Measurements from ENCODE around the gene PEX5.

DNA sequence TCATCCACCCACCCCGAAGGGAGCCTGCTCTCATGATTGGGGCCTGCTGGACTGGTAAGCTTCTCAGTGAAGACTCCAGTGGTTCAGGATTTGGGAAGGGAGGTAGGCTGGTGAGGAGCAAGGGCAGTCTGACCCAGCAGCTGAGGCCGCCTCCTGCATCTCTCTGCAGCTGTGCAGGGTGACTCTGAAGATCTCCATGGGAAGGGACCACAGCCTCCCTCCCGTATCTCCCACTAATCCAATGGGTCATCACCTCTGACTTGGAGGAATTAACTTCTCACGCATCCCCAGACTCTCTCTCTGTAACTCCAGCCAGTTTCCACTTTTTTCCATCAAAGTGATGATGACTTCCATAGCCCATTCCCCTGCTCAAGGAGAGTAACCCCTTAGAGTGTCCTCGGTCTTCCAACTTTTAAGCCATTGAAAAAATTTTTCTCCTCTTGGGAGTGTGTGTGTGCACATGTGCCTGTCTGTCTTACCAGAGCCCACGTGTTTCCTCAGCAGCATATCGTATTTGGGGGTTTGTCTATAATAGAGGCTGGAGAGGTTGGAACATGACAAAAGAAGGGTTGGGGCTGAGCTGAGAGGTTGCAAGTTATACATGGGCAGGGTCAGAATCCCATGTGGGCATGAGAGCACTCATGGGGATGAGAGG, 48.0 kb upstream of the PEX5 start:
- TF ChIP-seq, protein P1, sequence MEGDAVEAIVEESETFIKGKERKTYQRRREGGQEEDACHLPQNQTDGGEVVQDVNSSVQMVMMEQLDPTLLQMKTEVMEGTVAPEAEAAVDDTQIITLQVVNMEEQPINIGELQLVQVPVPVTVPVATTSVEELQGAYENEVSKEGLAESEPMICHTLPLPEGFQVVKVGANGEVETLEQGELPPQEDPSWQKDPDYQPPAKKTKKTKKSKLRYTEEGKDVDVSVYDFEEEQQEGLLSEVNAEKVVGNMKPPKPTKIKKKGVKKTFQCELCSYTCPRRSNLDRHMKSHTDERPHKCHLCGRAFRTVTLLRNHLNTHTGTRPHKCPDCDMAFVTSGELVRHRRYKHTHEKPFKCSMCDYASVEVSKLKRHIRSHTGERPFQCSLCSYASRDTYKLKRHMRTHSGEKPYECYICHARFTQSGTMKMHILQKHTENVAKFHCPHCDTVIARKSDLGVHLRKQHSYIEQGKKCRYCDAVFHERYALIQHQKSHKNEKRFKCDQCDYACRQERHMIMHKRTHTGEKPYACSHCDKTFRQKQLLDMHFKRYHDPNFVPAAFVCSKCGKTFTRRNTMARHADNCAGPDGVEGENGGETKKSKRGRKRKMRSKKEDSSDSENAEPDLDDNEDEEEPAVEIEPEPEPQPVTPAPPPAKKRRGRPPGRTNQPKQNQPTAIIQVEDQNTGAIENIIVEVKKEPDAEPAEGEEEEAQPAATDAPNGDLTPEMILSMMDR (IDR thresholded peaks at IDR 0.05 in 4 of 5, conservative IDR thresholded peaks at IDR 0.05 in 1 of 5), result no peak
- TF ChIP-seq POLR2A (IDR thresholded peaks at IDR 0.05), result no peak
